Myocyte (in vitro differentiated cells): Measurements from ENCODE around the gene ADGRL4. TPM values are rescaled to one million over a fixed set of nuclear protein-coding genes. Genes with fewer than 3 reads are reported as not detected.
"Not testable (repeated sequence)": the region's sequence is repeated elsewhere in the genome, so short reads cannot be mapped to it uniquely, and the experiment has no call there.

Experiments used
- DNase-seq: peaks from one replicate; pipeline ENCODE4 v3.0.0-alpha.2; 2012; ENCODE audit warnings: low read depth
- total RNA-seq: library from RNA; depleted of rRNA; stranded (reverse); fragments of >200 nt; gene quantifications from 2 replicates; pipeline ENCODE4 v1.2.3, GENCODE V29; 2014

Gene ADGRL4
- total RNA-seq, 1 donor from 2014 or later, result 0.24 TPM

- DNase-seq, result no peak
Measured at GRCh38 chr1:78918157-78918556, 88.4 kb downstream of the ADGRL4 start.

GRCh38 chr1:78916986-78917385 lies 89.5 kb downstream of the ADGRL4 start:
- DNase-seq, result no peak

DNA sequence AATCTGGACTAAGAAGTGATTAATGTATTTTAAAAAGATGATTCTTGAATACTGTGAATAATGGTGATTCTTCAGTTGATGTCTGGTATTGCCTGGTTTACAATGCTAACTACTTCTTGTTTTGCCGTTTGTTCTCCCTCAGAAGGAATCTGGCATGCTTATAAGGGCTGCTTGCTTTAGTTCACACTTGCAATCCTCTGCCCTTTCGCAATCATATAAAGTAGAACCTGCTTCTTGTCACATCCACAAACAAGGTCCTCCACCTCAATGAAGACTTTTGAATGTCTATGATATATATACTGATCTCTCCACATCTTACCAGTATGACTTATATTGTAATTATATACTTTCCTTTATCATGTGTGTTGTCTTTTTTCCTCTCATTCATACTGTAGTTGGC lies 92.6 kb downstream of the ADGRL4 start:
- DNase-seq, result no peak

DNA sequence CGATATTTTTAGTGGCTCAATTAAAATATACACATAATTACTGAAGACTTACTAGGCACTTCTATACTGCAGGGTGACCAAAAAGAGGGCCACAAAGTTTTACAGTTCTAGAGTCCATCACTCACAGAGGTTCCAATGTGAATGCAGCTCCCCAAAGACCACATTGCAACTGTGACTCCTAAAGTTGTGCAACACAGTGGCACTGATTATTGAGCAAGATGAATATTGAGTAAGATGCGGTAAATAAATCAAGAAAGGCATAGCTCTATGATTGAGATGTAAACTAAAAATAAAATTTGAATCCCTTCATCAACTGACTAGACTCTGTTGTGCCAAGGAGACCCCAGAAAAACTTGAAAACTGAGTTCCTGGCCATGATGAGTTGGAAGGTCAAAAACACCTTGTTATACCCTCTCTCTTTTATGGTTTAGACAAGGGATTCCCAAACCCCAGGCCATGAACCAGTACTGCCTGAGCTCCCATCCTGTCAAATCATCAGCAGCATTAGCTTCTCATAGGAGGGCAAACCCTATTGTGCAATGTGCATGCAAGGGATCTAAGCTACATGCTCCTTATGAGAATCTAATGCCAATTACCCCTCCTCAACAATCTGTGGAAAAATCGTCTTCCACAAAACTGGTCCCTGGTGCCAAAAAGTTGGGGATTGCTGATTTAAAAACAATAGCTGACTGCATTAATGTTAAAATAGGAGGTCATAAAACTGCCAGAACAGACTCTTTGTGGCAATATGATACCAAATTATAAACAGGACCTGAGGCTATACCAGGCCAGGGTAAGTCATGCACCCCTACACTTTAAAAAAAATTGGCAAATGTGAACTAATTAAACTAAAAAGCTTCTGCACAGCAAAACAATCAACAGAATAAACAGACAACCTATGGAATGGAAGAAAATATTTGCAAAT lies 94.3 kb downstream of the ADGRL4 start:
- no peak for DNase-seq

GRCh38 chr1:78902641-78903040 lies 103.9 kb downstream of the ADGRL4 start:
- peak; percentile 15 for DNase-seq

- no peak for DNase-seq
Measured at GRCh38 chr1:78894811-78895210, 111.7 kb downstream of the ADGRL4 start.

GRCh38 chr1:78892260-78892840 lies 114.2 kb downstream of the ADGRL4 start:
- DNase-seq, result peak; percentile 11

- no peak for DNase-seq
Measured at GRCh38 chr1:78887458-78887857, 119.1 kb downstream of the ADGRL4 start.

GRCh38 chr1:78884685-78885452 lies 121.7 kb downstream of the ADGRL4 start:
- DNase-seq, result peak; percentile 6

DNA sequence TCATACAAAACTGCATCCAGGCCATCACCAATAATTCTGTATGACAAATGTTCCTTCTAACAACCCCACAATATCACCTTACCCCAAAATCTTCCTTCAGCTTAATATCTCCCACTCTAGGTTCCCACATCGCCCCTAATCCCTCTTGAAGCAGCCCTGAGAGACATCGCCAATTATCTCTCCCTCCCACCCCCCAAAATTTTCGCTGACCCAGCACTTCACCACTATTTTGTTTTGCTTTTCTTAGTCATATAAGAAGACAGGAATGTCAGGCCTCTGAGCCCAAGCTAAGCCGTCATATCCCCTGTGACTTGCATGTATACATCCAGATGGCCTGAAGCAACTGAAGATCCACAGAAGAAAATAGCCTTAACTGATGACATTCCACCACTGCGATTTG lies 126.3 kb downstream of the ADGRL4 start:
- no peak for DNase-seq

- not testable (repeated sequence) for DNase-seq
Measured at GRCh38 chr1:78875986-78876385, 130.5 kb downstream of the ADGRL4 start.

- DNase-seq, result peak; percentile 40
Measured at GRCh38 chr1:78872801-78873200, 133.7 kb downstream of the ADGRL4 start.

DNA sequence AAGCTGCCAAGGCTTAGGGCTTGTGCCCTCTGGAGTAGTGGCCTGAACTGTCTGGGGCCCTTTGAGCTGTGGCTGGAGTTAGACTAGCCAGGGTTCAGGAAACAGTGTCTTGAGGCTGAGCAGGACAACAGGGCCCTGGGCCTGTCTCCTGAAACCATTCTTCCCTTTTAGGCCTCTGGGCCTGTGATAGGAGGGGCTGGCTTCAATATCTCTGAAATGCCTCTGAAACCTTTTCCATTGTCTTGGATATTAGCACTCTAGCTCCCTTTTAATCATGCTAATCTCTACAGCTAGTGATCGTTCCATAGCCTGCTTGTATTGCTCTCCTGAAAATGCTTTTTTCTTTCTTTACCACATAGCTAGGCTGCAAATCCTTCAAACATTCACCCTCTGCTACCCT lies 135.3 kb downstream of the ADGRL4 start:
- no peak for DNase-seq

GRCh38 chr1:78869136-78869535 lies 137.4 kb downstream of the ADGRL4 start:
- DNase-seq, result no peak

DNA sequence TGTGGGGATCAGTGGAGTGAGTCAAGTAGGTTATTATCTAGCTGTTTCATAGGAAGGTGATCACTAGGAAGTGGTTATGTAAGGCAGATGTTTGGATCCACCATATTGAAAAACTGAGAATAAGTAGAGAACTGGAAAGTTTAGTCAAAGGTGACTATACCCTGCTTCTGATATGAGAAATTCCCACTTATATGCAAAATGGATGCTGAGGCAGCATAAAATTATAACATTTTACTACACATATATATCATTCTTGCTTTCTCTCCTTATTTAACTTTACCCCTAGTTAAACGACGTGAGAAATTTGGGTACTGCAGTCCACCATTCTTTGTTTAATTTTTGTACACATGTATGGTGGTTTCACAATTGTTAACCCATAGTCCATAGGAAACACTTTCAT lies 142.4 kb downstream of the ADGRL4 start:
- DNase-seq, result no peak

GRCh38 chr1:78856096-78856495 lies 150.4 kb downstream of the ADGRL4 start:
- DNase-seq, result no peak

GRCh38 chr1:78855258-78855657 lies 151.3 kb downstream of the ADGRL4 start:
- no peak for DNase-seq

DNA sequence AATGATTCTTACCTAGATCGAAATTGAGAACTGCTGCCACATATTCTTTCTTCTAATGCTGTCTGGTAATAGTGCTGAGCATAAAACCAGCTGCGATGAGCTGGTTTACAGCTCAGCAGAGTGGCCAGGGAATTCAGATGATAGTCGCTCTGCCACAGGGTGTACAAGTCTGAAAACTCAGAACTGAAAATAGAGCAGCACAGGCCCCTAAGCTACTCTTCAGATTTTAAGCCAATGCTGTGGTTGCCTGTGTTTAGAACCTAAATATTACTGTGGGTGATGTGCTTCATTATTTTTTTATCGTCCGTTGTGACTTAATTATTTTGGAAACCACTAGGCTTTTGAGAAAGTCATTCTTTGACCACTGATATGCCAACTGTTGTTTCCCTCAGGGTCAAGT lies 152.0 kb downstream of the ADGRL4 start:
- DNase-seq, result peak; percentile 79

DNA sequence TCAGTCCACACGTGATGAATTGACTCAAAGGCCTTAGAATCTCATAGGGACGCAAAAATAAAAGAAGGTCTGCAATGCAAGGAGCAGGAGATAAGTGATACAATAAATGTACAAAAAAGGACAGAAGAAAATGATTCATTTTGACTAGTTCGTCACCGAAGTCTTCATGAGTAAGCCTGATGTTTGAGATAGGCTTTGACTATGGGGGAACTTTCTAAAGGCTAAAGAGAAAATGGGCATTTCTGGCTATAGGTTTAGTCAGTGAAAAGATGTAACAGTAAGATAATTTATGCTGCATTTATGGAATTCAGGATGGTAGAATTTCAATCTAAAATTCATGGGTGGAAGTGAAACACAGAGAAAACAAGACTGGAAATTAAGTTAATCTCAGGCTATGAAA lies 163.0 kb downstream of the ADGRL4 start:
- DNase-seq, result no peak

DNA sequence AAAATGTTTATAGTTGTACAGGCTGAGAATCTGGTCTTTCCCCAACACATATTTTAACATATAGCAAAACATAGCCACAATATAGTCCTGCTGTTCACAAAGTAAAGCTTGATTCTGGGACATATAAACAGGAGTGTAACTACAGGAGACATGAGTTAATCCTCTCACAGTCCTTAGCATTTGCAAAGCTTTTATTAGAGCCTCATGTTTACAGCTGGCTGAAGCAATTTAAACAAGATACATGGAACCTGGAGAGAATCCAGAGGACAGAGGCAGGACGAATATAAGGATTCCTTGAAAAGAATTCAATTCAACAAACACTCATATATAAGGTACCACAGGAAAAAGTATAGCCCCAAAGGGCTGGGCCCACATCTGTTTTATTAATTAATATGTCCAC lies 163.4 kb downstream of the ADGRL4 start:
- no peak for DNase-seq

GRCh38 chr1:78840453-78841271 lies 165.9 kb downstream of the ADGRL4 start:
- peak; percentile 93 for DNase-seq
